ENCODE measurements around the gene ZNF101. TPM values are rescaled to one million over a fixed set of nuclear protein-coding genes. Genes with fewer than 3 reads are reported as not detected.

Gene ZNF101
- total and polyA plus RNA-seq, 2 of the 4 experiments (the other 2 are of a cell fraction): 2.8 to 7.3 TPM

DNA sequence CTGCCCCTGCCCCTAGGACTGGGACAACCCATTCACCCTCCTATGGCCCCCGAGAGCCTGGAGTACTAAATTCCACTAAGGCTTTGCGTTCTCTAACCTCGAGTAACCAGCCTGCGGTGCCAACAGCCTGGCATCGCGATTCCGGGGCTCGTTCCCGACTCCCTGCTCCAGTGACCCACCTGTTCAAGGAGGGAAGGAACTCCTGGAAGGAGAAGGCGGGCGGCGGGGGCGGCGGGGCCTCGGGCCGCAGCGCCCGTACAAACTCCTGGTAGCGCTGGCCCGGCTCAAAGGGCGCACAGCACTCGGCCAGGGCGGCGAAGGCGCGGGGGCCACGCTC lies 31.5 kb upstream of the ZNF101 start:
- no TSS peak for BruUV-seq (replicated peaks)
- TF ChIP-seq POLR2A (IDR thresholded peaks at IDR 0.05; ENCODE audit: low read depth, low read length) (no peak), BHLHE40 (IDR thresholded peaks at IDR 0.05; ENCODE audit: low read depth, low read length) (no peak)
- dilution Hi-C loops (cut with HindIII; ENCODE audit: low sequenced_read_pairs, unreplicated experiment): no loop called here

More for the DNA sequence above, 31.5 kb upstream of the ZNF101 start:
- no peak overlapping the region for H3K14ac ChIP-seq (replicated peaks; ENCODE audit: low read depth, low read length)
- H3K27ac ChIP-seq (ENCODE audit: insufficient read depth, low read length): no peak overlapping the region
- no peaks in the 10 kb centered on the region for H3K4me1 ChIP-seq (ENCODE audit: control insufficient read depth, insufficient read depth, low read length)
- no peak overlapping the region for H3K4me2 ChIP-seq (ENCODE audit: low read depth, low read length)
- no peaks in the 10 kb centered on the region for H4K20me1 ChIP-seq (ENCODE audit: insufficient read depth, low read length)
- no peak overlapping the region for H3K9ac ChIP-seq (ENCODE audit: low read depth, low read length)
- intact Hi-C loops (cut with micrococcal nuclease) (no loop called here), in situ Hi-C loops (cut with MboI; ENCODE audit: low sequenced_read_pairs) (loop anchor here (25.0 kb wide), 1 partner anchor 250 kb away; no protein-coding TSS in a partner anchor)
- no peak overlapping the region for H2AFZ ChIP-seq (replicated peaks; ENCODE audit: low read length, poor library complexity)
- ChIA-PET POLR2A (ENCODE audit: unreplicated experiment) (no interaction called here), CTCF (no interaction called here)
- no peak overlapping the region for H2AK9ac ChIP-seq (replicated peaks; ENCODE audit: low read depth, low read length, poor library complexity)
- H3K56ac ChIP-seq (ENCODE audit: extremely low read depth, insufficient read depth, low read length): no peak overlapping the region
- no peak overlapping the region for H3K23ac ChIP-seq (ENCODE audit: low read depth, low read length)
- no peaks in the 10 kb centered on the region; the same call in 1 of the 2 replicates for H3K9me1 ChIP-seq (ENCODE audit: insufficient read depth, low read length)
- H2BK5ac ChIP-seq (ENCODE audit: low read depth, low read length, poor library complexity, severe bottlenecking): no peak overlapping the region
- ATAC-seq (ENCODE audit: low read depth) (no peak), DNase-seq (no peak)
- H3K18ac ChIP-seq (ENCODE audit: low read depth, low read length): no peak overlapping the region
- H2BK20ac ChIP-seq (ENCODE audit: low read depth, low read length): no peak overlapping the region
- H2BK120ac ChIP-seq (ENCODE audit: low read depth, low read length): no peak overlapping the region
- H4K5ac ChIP-seq (ENCODE audit: low read depth, low read length): no peak overlapping the region
- peaks cover 43% of the 10 kb centered on the region for H3K36me3 ChIP-seq (ENCODE audit: control insufficient read depth, insufficient read depth, low read length)
- 91% methylated on average over 12 of the region's 27 CpGs; no CpG with 5 or more reads in 1 of the 2 experiments for WGBS, 2 experiments (ENCODE audit: extremely low coverage in 2 of 2, insufficient read length in 1 of 2)
- H2AK5ac ChIP-seq (ENCODE audit: low read depth, low read length): no peak overlapping the region
- H4K91ac ChIP-seq (ENCODE audit: insufficient read depth, low read depth, low read length): no peak overlapping the region
- no peaks in the 10 kb centered on the region for H3K27me3 ChIP-seq (ENCODE audit: control insufficient read depth, insufficient read depth, low read length)
- no peak overlapping the region for H2BK15ac ChIP-seq (ENCODE audit: low read depth, low read length)
- peaks cover 3 to 7% of the 10 kb centered on the region in 2 experiments for H3K79me1 ChIP-seq (ENCODE audit: low read depth in 1 of 2, low read length in 2 of 2)
- H4K8ac ChIP-seq (ENCODE audit: low read depth in 2 of 2, low read length in 2 of 2): no peak overlapping the region
- no peak overlapping the region for H3K4me3 ChIP-seq (ENCODE audit: insufficient read depth, low read depth, low read length)
- H3K4ac ChIP-seq (ENCODE audit: low read depth, low read length): no peak overlapping the region
- H3K9me3 ChIP-seq (ENCODE audit: control insufficient read depth, insufficient read depth, low read length): no peaks in the 10 kb centered on the region
